Measurements from ENCODE around the gene GLTPD2. TPM values are rescaled to one million over a fixed set of nuclear protein-coding genes. Genes with fewer than 3 reads are reported as not detected.
"Not testable (repeated sequence)": the region's sequence is repeated elsewhere in the genome, so short reads cannot be mapped to it uniquely, and the experiment has no call there.

GLTPD2 gene
- polyA plus RNA-seq, 4 donors, result 5.7 to 11.5 (median 8.4) TPM

GRCh38 chr17:4806777-4807604 is 18.2 kb downstream of the GLTPD2 start, which contains the start of gene PLD2:
PLD2 (plus strand) TSS chr17:4807152; CDS start chr17:4807773, 621 bp downstream.
- DNase-seq (ENCODE audit: low read depth in 4 of 4, low spot score in 2 of 4), result no peak

GRCh38 chr17:4807605-4808377 is 19.0 kb downstream of the GLTPD2 start:
- DNase-seq (ENCODE audit: low read depth in 4 of 4, low spot score in 2 of 4), result no peak

- DNase-seq (ENCODE audit: low read depth in 4 of 4, low spot score in 2 of 4), result no peak
These were observed 19.6 kb downstream of the GLTPD2 start for GRCh38 chr17:4808378-4808767.

GRCh38 chr17:4810696-4811290 is 22.0 kb downstream of the GLTPD2 start:
- no peak for DNase-seq (ENCODE audit: low read depth in 4 of 4, low spot score in 2 of 4)

- no peak for DNase-seq (ENCODE audit: low read depth in 4 of 4, low spot score in 2 of 4)
These were observed 22.7 kb downstream of the GLTPD2 start for GRCh38 chr17:4811471-4811870.

GRCh38 chr17:4812690-4813089 is 23.9 kb downstream of the GLTPD2 start:
- DNase-seq (ENCODE audit: low read depth in 4 of 4, low spot score in 2 of 4), result no peak

GRCh38 chr17:4815043-4815675 is 26.4 kb downstream of the GLTPD2 start:
- no peak for DNase-seq (ENCODE audit: low read depth in 4 of 4, low spot score in 2 of 4)

GRCh38 chr17:4816826-4817225 is 28.1 kb downstream of the GLTPD2 start:
- no peak for DNase-seq (ENCODE audit: low read depth in 4 of 4, low spot score in 2 of 4)

GRCh38 chr17:4818276-4818675 is 29.5 kb downstream of the GLTPD2 start:
- DNase-seq (ENCODE audit: low read depth in 4 of 4, low spot score in 2 of 4), result no peak

- no peak for DNase-seq (ENCODE audit: low read depth in 4 of 4, low spot score in 2 of 4)
These were observed 34.1 kb downstream of the GLTPD2 start for GRCh38 chr17:4822835-4823234.

GRCh38 chr17:4823373-4824089 is 34.8 kb downstream of the GLTPD2 start:
- DNase-seq (ENCODE audit: low read depth in 4 of 4, low spot score in 2 of 4), result no peak

GRCh38 chr17:4827399-4827798 is 38.6 kb downstream of the GLTPD2 start:
- DNase-seq (ENCODE audit: low read depth in 4 of 4, low spot score in 2 of 4), result no peak

GRCh38 chr17:4832829-4833177 is 44.0 kb downstream of the GLTPD2 start:
- not testable (repeated sequence) for DNase-seq (ENCODE audit: low read depth in 4 of 4, low spot score in 2 of 4)

GRCh38 chr17:4833178-4833940 is 44.6 kb downstream of the GLTPD2 start, which contains the start of gene MINK1:
MINK1 (plus strand) TSS chr17:4833340; CDS start chr17:4833584, 244 bp downstream.
- DNase-seq (ENCODE audit: low read depth in 4 of 4, low spot score in 2 of 4), result peak; percentile 77 to 94 (median 90)

- peak in 2 of 4 donors; percentile 53 to 64 for DNase-seq (ENCODE audit: low read depth in 4 of 4, low spot score in 2 of 4)
These were observed 45.3 kb downstream of the GLTPD2 start for GRCh38 chr17:4833941-4834680.

- no peak for DNase-seq (ENCODE audit: low read depth in 4 of 4, low spot score in 2 of 4)
These were observed 45.9 kb downstream of the GLTPD2 start for GRCh38 chr17:4834681-4835020.

- no peak for DNase-seq (ENCODE audit: low read depth in 4 of 4, low spot score in 2 of 4)
These were observed 47.5 kb downstream of the GLTPD2 start for GRCh38 chr17:4836221-4836620.

GRCh38 chr17:4837471-4838308 is 48.9 kb downstream of the GLTPD2 start:
- no peak for DNase-seq (ENCODE audit: low read depth in 4 of 4, low spot score in 2 of 4)

Data from left renal cortex interstitium (tissue), 4 donors.